ENCODE results near the gene FAM163B. TPM values are rescaled to one million over a fixed set of nuclear protein-coding genes. Genes with fewer than 3 reads are reported as not detected.

FAM163B gene
- total and polyA plus RNA-seq, 2 of the 8 experiments (the other 6 are each of a cell fraction or from before 2014, with no cell fraction given), result 0.63 to 1.0 TPM

DNA sequence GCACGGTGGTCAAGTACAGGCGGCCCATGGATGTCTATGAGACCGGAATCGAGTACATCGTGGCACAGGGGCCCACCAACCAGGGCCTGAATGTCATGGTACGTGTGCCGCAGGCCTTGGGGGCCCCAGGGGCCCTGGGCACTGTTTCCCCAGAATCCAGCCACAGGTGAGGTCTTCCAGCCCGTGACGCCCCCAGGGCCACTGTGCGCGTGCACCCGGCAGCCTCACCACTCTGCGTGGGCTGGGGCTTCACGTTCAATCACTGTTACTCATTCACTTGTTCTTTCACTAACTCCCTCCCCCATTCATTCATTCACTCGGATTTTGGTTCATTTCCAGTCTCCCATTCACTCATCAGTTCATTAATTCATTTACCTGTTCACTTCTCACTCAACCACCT, 62.1 kb downstream of the FAM163B start:
- DNase-seq (ENCODE audit: low read depth in 1 of 2, low spot score in 2 of 2) (no peak), FAIRE-seq (no peak)
- Histone ChIP-seq H2AK5ac (ENCODE audit: low read depth, low read length) (no peak overlapping the region), H3K4me3 (ENCODE audit: extremely low read depth in 1 of 4, insufficient read depth in 2 of 4, low read depth in 3 of 4, low read length in 4 of 4) (no peak overlapping the region), H3K27me3 (replicated peaks in 1 of 4; ENCODE audit: control insufficient read depth in 3 of 4, extremely low read depth in 1 of 4, insufficient read depth in 3 of 4, low read length in 3 of 4) (no peaks in the 10 kb centered on the region), H2BK5ac (ENCODE audit: low read depth, low read length) (no peak overlapping the region), H2BK15ac (ENCODE audit: low read length) (no peak overlapping the region), H3K56ac (replicated peaks; ENCODE audit: insufficient read length, low read depth, low read length) (no peak overlapping the region), H3K4ac (replicated peaks; ENCODE audit: insufficient read length, low read depth, low read length) (no peak overlapping the region), H3K23me2 (ENCODE audit: low read depth, low read length) (no peaks in the 10 kb centered on the region), H2AFZ (ENCODE audit: low read length) (no peak overlapping the region), H4K8ac (ENCODE audit: extremely low read depth, insufficient read depth, low read length) (no peak overlapping the region), H3K79me1 (ENCODE audit: low read depth, low read length) (no peaks in the 10 kb centered on the region), H3K9ac (replicated peaks in 1 of 4; ENCODE audit: extremely low read depth in 1 of 4, low read depth in 3 of 4, low read length in 3 of 4) (no peak overlapping the region), H3K23ac (ENCODE audit: insufficient read length) (no peak overlapping the region), H3K4me1 (replicated peaks in 1 of 4; ENCODE audit: control insufficient read depth in 3 of 4, insufficient read depth in 4 of 4, low read length in 3 of 4) (no peaks in the 10 kb centered on the region; a peak in 1 of 7 replicates), H4K20me1 (replicated peaks in 1 of 2; ENCODE audit: control insufficient read depth in 1 of 2, insufficient read depth in 2 of 2, low read length in 2 of 2) (peaks cover 0 to 3% of the 10 kb centered on the region in 2 experiments), H3K79me2 (ENCODE audit: control insufficient read depth in 1 of 2, insufficient read depth in 2 of 2, low read length in 2 of 2) (no peaks in the 10 kb centered on the region), H3K18ac (ENCODE audit: extremely low read depth, low read length) (no peak overlapping the region), H3K4me2 (ENCODE audit: insufficient read depth in 1 of 2, low read depth in 2 of 2, low read length in 2 of 2) (no peak overlapping the region), H3K36me3 (ENCODE audit: control insufficient read depth in 2 of 4, insufficient read depth in 4 of 4, low read length in 3 of 4) (no peaks in the 10 kb centered on the region), H2BK20ac (ENCODE audit: low read length) (no peak overlapping the region), H3K14ac (ENCODE audit: insufficient read length) (no peak overlapping the region), H3K27ac (ENCODE audit: low read depth, low read length) (no peak overlapping the region), H2BK120ac (replicated peaks; ENCODE audit: low read depth, low read length) (no peak overlapping the region), H2BK12ac (ENCODE audit: low read depth, low read length) (no peak overlapping the region), H3K9me3 (ENCODE audit: insufficient read depth in 2 of 2, low read depth in 1 of 2, low read length in 1 of 2) (no peaks in the 10 kb centered on the region), H4K91ac (replicated peaks; ENCODE audit: insufficient read length, low read length) (no peak overlapping the region), H4K5ac (ENCODE audit: insufficient read length, low read depth, low read length) (no peak overlapping the region)
- POLR2A ChIA-PET (ENCODE audit: partially characterized antibody), result interaction anchor here (1.3 to 1.4 kb wide), 2 partner anchors 11 to 12 kb away, joined by 4 to 5 read pairs; no protein-coding TSS in a partner anchor
- 88% methylated on average over 14 of the region's 15 CpGs; no CpG with 5 or more reads in 1 of the 2 experiments for WGBS, 2 experiments (ENCODE audit: extremely low coverage in 1 of 2, insufficient coverage in 1 of 2, insufficient read length in 1 of 2, insufficient replicate concordance in 2 of 2, low coverage in 1 of 2, low lambda C conversion rate in 2 of 2, missing lambda C conversion rate in 1 of 2)
- CTCF ChIA-PET (ENCODE audit: partially characterized antibody), result interaction anchor here (1.1 to 1.9 kb wide), 3 partner anchors 9 to 42 kb away, joined by 4 to 5 read pairs (median 5); no protein-coding TSS in a partner anchor
- TF ChIP-seq ASH2L (IDR thresholded peaks at IDR 0.05; ENCODE audit: low read length), result no peak
- TF ChIP-seq RBBP5 (IDR thresholded peaks at IDR 0.05; ENCODE audit: borderline replicate concordance, low read depth, low read length), result no peak
- TF ChIP-seq TAF7 (optimal IDR thresholded peaks at IDR 0.05; ENCODE audit: borderline replicate concordance, low read depth, low read length), result no peak
- TF ChIP-seq ZNF274 (IDR thresholded peaks at IDR 0.05; ENCODE audit: borderline replicate concordance, extremely low read depth, low read length), result no peak
- TF ChIP-seq RXRA (IDR thresholded peaks at IDR 0.05; ENCODE audit: insufficient read depth, low read depth, low read length), result no peak
- TF ChIP-seq SRF (IDR thresholded peaks at IDR 0.05; ENCODE audit: low read depth, low read length), result no peak
- no peak for TF ChIP-seq PHF8 (conservative IDR thresholded peaks at IDR 0.05; ENCODE audit: low read depth, low read length)
- TF ChIP-seq, protein P1, sequence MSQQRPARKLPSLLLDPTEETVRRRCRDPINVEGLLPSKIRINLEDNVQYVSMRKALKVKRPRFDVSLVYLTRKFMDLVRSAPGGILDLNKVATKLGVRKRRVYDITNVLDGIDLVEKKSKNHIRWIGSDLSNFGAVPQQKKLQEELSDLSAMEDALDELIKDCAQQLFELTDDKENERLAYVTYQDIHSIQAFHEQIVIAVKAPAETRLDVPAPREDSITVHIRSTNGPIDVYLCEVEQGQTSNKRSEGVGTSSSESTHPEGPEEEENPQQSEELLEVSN (IDR thresholded peaks at IDR 0.05), result no peak
- TF ChIP-seq POU5F1 (IDR thresholded peaks at IDR 0.05; ENCODE audit: low read depth, low read length), result no peak
- TF ChIP-seq NANOG (IDR thresholded peaks at IDR 0.05; ENCODE audit: insufficient read depth, low read depth, low read length, poor library complexity, severe bottlenecking), result no peak
- no peak for TF ChIP-seq BRCA1 (IDR thresholded peaks at IDR 0.05; ENCODE audit: low read depth, low read length)
- TF ChIP-seq GTF2F1 (IDR thresholded peaks at IDR 0.05; ENCODE audit: borderline replicate concordance, low read depth, low read length), result no peak

Data from H1 (cell line).